Astrocyte (in vitro differentiated cells and primary cell): ENCODE measurements around the gene SUPT20HL1. TPM values are rescaled to one million over a fixed set of nuclear protein-coding genes. Genes with fewer than 3 reads are reported as not detected.

Experiments
- DNase-seq: peaks from one replicate; pipeline ENCODE4 v3.0.0-alpha.2; 2010; ENCODE audit warnings: low read depth
- FAIRE-seq: peaks from 2 replicates; lab custom pipeline; 2011; peaks lifted over from hg19 to GRCh38; lab: Jason Lieb, UNC
- H2AFZ ChIP-seq: 2 replicates; pipeline ENCODE4 v1.6.0; 2012; ENCODE audit warnings: low read depth, low read length, inconsistent platforms
- H3K27ac ChIP-seq: 2 replicates; pipeline ENCODE4 v1.5.1; 2011; ENCODE audit warnings: low read depth, low read length, inconsistent platforms
- H3K27me3 ChIP-seq: 2 replicates; pipeline ENCODE4 v1.6.0; 2011; ENCODE audit warnings: low read length, inconsistent platforms; ENCODE audit not compliant: insufficient read depth
- H3K36me3 ChIP-seq: 2 replicates; pipeline ENCODE4 v1.5.1; 2011; ENCODE audit warnings: low read length, inconsistent platforms; ENCODE audit not compliant: insufficient read depth
- H3K4me1 ChIP-seq: 2 replicates; pipeline ENCODE4 v1.5.1; 2011; ENCODE audit warnings: low read length, inconsistent platforms; ENCODE audit not compliant: insufficient read depth
- H3K4me2 ChIP-seq: 2 replicates; pipeline ENCODE4 v1.6.0; 2012; ENCODE audit warnings: low read length, inconsistent platforms
- H3K4me3 ChIP-seq: 2 replicates; pipeline ENCODE4 v1.5.1; 2011; ENCODE audit warnings: low read depth, mild to moderate bottlenecking, low read length, inconsistent platforms; ENCODE audit not compliant: insufficient read depth
- H3K79me2 ChIP-seq: 2 replicates; pipeline ENCODE4 v1.6.0; 2012; ENCODE audit warnings: mild to moderate bottlenecking, low read length, inconsistent platforms; ENCODE audit not compliant: insufficient read depth
- H3K9ac ChIP-seq: 2 replicates; pipeline ENCODE4 v1.6.0; 2012; ENCODE audit warnings: mild to moderate bottlenecking, low read length, inconsistent platforms
- H3K9me3 ChIP-seq: 2 replicates; pipeline ENCODE4 v1.5.1; 2012; ENCODE audit warnings: low read depth, mild to moderate bottlenecking, low read length, inconsistent platforms; ENCODE audit not compliant: insufficient read depth
- H4K20me1 ChIP-seq: 2 replicates; pipeline ENCODE4 v1.6.0; 2012; ENCODE audit warnings: low read length, inconsistent platforms; ENCODE audit not compliant: insufficient read depth
- H3K27ac Mint-ChIP-seq: one replicate; pipeline ENCODE4 v1.8.0; 2021; ENCODE audit warnings: mild to moderate bottlenecking, mixed read lengths; ENCODE audit not compliant: unreplicated experiment
- H3K27me3 Mint-ChIP-seq: one replicate; pipeline ENCODE4 v1.8.0; 2021; ENCODE audit warnings: low read depth, mixed read lengths; ENCODE audit not compliant: unreplicated experiment
- H3K36me3 Mint-ChIP-seq: one replicate; pipeline ENCODE4 v1.8.0; 2021; ENCODE audit warnings: low read depth, mixed read lengths; ENCODE audit not compliant: unreplicated experiment
- H3K4me1 Mint-ChIP-seq: one replicate; pipeline ENCODE4 v1.8.0; 2021; ENCODE audit warnings: low read depth, mixed read lengths; ENCODE audit not compliant: unreplicated experiment
- H3K4me3 Mint-ChIP-seq: one replicate; pipeline ENCODE4 v1.8.0; 2021; ENCODE audit warnings: mild to moderate bottlenecking, moderate library complexity, mixed read lengths; ENCODE audit not compliant: unreplicated experiment
- H3K9me3 Mint-ChIP-seq: one replicate; pipeline ENCODE4 v1.8.0; 2021; ENCODE audit warnings: mild to moderate bottlenecking, mixed read lengths; ENCODE audit not compliant: unreplicated experiment
- EZH2 ChIP-seq: IDR thresholded peaks from 2 replicates; pipeline ENCODE4 v1.6.1; 2012; ENCODE audit warnings: mild to moderate bottlenecking, low read length, inconsistent platforms; ENCODE audit not compliant: insufficient read depth
- total RNA-seq: library from RNA; stranded (reverse); gene quantifications from 2 replicates; pipeline ENCODE4 v1.2.1, GENCODE V29; 2021
- TF ChIP-seq, protein P1 (sequence below): IDR thresholded peaks from 2 replicates; pipeline ENCODE4 v1.5.1; 2011; ENCODE audit warnings: low read depth, mild to moderate bottlenecking, inconsistent platforms, low read length, moderate library complexity; ENCODE audit not compliant: insufficient read depth

SUPT20HL1 gene
- total RNA-seq, 1 donor from 2014 or later = not detected

DNA sequence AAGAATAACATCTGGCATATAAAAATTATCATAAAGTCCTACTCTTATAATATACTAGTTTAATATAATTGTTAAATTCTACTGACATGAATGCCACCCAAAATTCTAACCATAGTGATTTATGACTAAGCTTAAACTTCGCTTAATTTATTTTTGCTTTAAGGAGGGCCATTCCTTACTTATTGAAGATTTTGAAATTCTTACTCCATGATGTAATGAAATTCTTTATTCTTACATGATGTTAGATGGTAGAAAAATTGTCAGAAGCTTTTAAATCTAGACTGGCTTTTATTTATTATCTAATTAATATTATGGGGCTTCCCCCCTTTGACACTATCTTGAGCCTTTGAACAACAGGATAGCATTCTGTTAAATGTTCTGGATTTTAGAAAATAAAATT lies 27.1 kb upstream of the SUPT20HL1 start:
- H3K9me3 Mint-ChIP-seq = no peaks in the 10 kb centered on the region
- no peaks in the 10 kb centered on the region for H3K27me3 ChIP-seq
- peak; percentile 27 for DNase-seq
- H3K4me1 ChIP-seq = no peaks in the 10 kb centered on the region
- H3K4me1 Mint-ChIP-seq = no peaks in the 10 kb centered on the region
- peak overlapping the region; percentile 49 for H3K27ac ChIP-seq
- no peaks in the 10 kb centered on the region for H3K79me2 ChIP-seq
- no peak overlapping the region for H2AFZ ChIP-seq
- no peak overlapping the region for H3K4me3 Mint-ChIP-seq
- H3K27ac Mint-ChIP-seq = no peak overlapping the region
- no peak overlapping the region for H3K4me2 ChIP-seq
- no peak overlapping the region for H3K9ac ChIP-seq
- H4K20me1 ChIP-seq = no peaks in the 10 kb centered on the region
- no peak overlapping the region for H3K4me3 ChIP-seq
- FAIRE-seq = no peak
- no peaks in the 10 kb centered on the region for H3K36me3 Mint-ChIP-seq
- no peaks in the 10 kb centered on the region for H3K9me3 ChIP-seq
- no peak for TF ChIP-seq EZH2
- TF ChIP-seq, protein P1, sequence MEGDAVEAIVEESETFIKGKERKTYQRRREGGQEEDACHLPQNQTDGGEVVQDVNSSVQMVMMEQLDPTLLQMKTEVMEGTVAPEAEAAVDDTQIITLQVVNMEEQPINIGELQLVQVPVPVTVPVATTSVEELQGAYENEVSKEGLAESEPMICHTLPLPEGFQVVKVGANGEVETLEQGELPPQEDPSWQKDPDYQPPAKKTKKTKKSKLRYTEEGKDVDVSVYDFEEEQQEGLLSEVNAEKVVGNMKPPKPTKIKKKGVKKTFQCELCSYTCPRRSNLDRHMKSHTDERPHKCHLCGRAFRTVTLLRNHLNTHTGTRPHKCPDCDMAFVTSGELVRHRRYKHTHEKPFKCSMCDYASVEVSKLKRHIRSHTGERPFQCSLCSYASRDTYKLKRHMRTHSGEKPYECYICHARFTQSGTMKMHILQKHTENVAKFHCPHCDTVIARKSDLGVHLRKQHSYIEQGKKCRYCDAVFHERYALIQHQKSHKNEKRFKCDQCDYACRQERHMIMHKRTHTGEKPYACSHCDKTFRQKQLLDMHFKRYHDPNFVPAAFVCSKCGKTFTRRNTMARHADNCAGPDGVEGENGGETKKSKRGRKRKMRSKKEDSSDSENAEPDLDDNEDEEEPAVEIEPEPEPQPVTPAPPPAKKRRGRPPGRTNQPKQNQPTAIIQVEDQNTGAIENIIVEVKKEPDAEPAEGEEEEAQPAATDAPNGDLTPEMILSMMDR = no peak
- H3K36me3 ChIP-seq = no peaks in the 10 kb centered on the region
- H3K27me3 Mint-ChIP-seq = no peaks in the 10 kb centered on the region

DNA sequence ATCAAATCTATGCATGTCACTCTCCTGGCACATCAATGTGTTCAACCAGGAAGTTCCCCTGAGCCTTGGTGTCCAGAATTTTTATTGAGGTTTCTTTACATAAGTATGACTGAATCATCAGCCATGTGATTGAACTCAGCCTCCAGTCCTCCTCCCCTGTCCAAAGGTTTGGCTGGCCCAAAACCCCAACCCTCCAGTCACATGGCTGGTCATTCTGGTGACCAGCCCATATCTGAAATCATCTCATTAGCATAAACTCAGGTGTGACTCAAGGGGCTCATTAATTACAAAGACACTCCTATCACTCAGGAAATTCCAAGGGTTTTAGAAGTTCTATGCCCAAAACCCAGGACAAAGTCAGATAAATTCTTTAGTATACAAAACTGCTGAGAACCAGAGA lies 26.0 kb upstream of the SUPT20HL1 start:
- FAIRE-seq (no peak), DNase-seq (peak; percentile 63)
- H3K27ac ChIP-seq = peak overlapping the region; percentile 49
- no peaks in the 10 kb centered on the region for H3K4me1 Mint-ChIP-seq
- H4K20me1 ChIP-seq = no peaks in the 10 kb centered on the region
- H3K4me2 ChIP-seq = no peak overlapping the region
- H3K4me3 ChIP-seq = no peak overlapping the region
- TF ChIP-seq, protein P1 = no peak
- TF ChIP-seq EZH2 = no peak
- no peaks in the 10 kb centered on the region for H3K27me3 ChIP-seq
- H3K9me3 ChIP-seq = no peaks in the 10 kb centered on the region
- no peak overlapping the region for H3K9ac ChIP-seq
- H3K4me1 ChIP-seq = no peaks in the 10 kb centered on the region
- no peaks in the 10 kb centered on the region for H3K36me3 ChIP-seq
- H3K9me3 Mint-ChIP-seq = no peaks in the 10 kb centered on the region
- H3K27ac Mint-ChIP-seq = no peak overlapping the region
- H3K36me3 Mint-ChIP-seq = no peaks in the 10 kb centered on the region
- H3K27me3 Mint-ChIP-seq = no peaks in the 10 kb centered on the region
- no peak overlapping the region for H2AFZ ChIP-seq
- no peak overlapping the region for H3K4me3 Mint-ChIP-seq
- H3K79me2 ChIP-seq = no peaks in the 10 kb centered on the region

DNA sequence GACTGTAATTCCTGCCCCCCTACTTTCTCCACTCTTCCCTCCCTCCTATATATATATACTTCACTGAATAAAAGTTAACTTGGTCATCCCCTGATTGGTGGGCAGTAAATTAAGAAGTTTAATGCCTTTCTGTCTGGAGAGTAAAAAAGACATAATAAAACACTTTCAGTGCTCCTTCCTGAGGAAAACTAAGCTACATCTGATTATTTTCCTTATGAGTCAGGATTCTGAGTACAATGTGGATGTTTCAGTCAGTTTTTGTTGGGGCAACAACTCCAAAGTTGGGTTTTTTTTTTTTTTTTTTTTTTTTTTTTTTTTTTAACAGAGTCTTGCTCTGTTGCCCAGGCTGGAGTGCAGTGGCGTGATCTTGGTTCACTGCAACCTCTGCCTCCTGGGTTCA lies 24.6 kb upstream of the SUPT20HL1 start:
- H3K9me3 Mint-ChIP-seq = no peaks in the 10 kb centered on the region
- Histone ChIP-seq H3K4me2 (peak overlapping the region; percentile 22), H3K27me3 (no peaks in the 10 kb centered on the region), H4K20me1 (no peaks in the 10 kb centered on the region), H3K9ac (no peak overlapping the region), H3K4me1 (no peaks in the 10 kb centered on the region), H2AFZ (no peak overlapping the region), H3K79me2 (no peaks in the 10 kb centered on the region), H3K27ac (peak overlapping the region; percentile 26), H3K4me3 (no peak overlapping the region), H3K9me3 (no peaks in the 10 kb centered on the region), H3K36me3 (no peaks in the 10 kb centered on the region)
- no peak overlapping the region for H3K27ac Mint-ChIP-seq
- FAIRE-seq (no peak), DNase-seq (peak; percentile 11)
- no peak overlapping the region for H3K4me3 Mint-ChIP-seq
- no peaks in the 10 kb centered on the region for H3K27me3 Mint-ChIP-seq
- no peaks in the 10 kb centered on the region for H3K36me3 Mint-ChIP-seq
- no peaks in the 10 kb centered on the region for H3K4me1 Mint-ChIP-seq
- TF ChIP-seq, protein P1 = no peak
- TF ChIP-seq EZH2 = no peak
